GM21528 (cell line): ENCODE results near the gene AVEN.
"Not testable (repeated sequence)": the region's sequence is repeated elsewhere in the genome, so short reads cannot be mapped to it uniquely, and the experiment has no call there.

Source experiments
- ATAC-seq: cut with Tn5 transposase; IDR thresholded peaks from one replicate; pipeline ENCODE4 v1.9.1; 2021; ENCODE audit warnings: mild to moderate bottlenecking, moderate library complexity; ENCODE audit not compliant: unreplicated experiment, low FRiP score

The AVEN gene

DNA sequence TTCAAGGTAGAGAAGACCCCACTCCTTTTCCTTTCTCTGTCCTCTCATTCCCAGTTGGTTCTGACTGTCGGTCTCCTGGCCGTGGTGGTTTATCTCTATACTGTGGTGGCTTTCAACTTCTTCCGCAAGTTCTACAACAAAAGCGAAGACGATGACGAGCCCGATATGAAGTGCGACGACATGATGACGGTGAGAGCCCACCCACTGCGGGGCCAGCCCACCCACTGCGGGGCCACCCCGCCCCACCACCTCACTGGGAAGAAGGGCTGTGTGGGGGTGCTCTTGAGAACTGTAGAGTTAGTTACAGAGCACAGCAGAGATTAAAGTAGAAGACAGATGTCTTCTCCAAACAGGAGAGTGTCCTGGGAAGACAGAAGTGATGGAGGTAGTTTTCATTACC, 181.3 kb downstream of the AVEN start:
- no peak for ATAC-seq

DNA sequence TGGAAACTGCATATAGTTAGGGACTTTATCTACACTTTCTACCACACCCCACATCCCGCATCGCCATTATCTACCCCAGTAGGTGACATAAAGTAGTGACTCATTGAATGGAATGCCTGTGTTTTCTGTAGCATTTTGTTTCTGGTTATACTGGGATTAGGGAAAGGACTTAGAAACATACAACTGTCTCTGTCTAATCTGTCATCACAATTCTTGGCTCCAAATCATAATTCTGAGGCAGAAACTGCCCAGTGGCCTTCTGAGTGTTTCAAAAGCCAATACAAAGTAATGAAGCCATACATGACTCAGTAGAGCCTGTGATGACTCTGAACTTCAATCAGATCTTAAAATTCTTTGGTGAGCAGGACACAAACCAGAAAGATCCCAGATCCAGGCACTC, 186.4 kb downstream of the AVEN start:
- ATAC-seq, result no peak

DNA sequence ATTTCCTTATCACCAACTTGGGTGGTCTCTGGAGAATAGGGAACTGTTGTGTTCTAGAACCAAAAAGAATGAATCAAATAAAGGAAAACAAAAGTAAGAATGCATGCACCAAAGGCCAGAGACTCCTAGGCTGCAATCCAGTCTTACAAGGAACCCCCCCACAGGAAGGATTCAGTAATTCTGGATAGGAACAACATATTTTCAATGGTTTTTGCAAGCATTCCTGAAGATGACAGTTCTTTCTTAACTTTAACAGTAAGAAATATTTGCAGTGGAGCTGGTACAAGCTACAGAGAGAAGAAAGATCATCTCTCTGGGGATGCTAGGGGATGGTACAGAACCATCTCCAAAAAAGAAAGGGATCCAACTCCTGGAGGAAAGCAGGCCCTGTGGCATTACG, 186.9 kb downstream of the AVEN start:
- no peak for ATAC-seq

DNA sequence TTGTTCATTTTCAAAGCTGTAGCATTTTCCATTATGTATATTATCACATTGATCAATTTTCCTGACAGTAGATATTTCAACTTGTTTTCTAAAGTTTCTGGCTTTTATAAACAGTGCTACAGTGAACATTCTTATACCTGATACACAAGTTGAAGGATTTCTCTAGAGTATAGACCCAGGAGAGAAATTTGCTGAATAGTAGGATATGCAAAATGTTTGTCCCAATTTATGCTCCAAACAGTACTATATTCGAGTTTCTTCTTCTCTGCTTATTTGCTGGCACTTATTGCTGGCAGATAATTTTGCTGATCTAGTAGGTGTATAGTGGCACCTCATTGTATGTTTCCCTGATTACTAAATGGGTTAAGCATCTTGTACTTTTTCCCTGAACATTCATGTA, 187.9 kb downstream of the AVEN start:
- no peak for ATAC-seq

DNA sequence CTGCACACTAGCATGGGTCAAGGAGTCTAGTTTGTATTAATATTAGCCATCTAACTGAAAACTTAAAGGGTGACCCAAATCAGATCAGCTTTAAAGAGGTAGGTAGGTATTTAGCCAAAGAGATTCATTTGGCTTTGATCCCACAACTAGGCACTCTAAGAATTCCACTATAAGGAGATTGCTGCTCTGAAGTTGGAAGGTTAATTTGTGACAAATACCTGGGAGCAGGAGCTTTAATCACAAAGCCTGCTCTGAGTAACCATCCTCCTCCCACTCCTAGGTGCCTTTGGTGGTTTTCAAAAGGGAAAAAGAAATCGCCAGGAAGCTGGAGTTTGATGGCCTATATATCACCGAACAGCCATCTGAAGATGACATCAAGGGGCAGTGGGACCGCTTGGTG, 191.0 kb downstream of the AVEN start:
- ATAC-seq, result no peak

DNA sequence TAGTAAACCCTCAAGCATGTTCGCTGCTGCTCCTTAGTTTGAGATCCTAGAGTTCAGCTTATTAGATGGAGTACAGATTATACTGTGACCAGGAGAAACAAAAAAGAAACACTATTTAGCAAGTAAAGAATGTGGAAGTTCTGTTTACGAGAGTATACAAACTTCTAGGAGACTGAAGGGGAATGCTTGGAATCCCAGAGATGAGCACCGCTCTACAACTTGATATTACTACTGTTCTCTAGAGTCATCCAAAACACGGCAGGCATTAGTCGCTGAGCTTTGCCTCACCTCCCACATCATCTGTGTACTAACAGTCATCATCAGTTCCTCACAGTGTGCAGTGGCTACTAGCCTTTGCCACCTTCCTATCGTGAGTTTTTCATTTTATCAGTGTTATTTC, 192.1 kb downstream of the AVEN start:
- no peak for ATAC-seq

DNA sequence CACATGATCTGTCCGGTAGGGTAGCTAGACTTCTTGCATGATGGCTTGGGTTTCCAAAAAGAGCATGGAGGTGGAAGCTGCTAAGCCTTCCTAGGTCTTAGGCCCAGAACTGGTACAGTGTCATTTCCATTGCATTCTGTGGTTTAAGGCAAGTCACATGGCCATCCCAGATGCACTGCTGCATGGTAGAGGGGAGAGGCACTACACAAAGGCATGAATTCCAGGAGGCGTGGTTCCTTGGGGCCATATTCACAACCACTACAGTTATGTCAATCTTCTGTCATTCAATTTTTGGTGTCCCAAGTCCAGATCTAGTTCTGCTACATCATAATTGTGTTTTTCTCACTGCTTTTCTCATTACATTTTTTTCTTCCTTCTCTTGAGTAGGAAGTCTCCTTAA, 192.9 kb downstream of the AVEN start:
- ATAC-seq, result no peak

DNA sequence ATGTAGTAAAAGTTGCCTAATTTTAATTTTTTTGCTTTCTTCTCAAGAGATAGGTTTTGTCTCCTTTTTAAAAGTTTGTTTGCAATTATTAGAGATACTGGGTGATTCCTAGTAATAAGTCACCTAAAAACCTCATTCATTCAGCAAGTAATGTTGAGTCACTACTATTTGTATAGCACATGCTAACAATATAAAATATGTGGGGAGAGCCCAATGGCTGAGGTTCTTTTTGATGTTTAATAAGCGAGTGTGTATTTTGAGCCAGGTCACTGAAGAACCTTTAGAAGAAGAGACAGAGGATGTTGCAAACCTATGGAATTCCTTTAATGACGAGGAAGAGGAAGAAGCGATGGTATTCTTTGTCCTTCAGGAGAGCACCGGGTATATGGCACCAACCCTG, 194.4 kb downstream of the AVEN start:
- no peak for ATAC-seq

DNA sequence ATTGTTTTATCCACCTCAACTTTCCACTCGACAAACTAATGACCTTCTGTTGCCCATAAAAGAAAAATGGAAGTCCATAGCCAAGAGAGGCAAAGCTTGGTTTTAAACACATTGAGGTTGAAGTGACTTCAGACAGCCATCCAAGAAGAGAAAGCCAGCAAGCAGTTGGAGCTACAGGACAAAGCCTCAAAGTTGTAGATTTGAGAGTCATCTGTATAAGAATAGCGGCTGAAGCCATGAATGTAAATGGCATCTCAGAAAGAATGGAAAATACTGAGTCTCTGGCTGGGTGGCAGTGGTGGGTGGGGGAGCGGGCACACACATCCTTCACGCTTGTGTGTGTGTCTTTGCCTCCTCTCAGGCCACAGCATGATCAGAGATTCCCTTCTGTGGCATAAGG, 194.8 kb downstream of the AVEN start:
- ATAC-seq, result no peak

DNA sequence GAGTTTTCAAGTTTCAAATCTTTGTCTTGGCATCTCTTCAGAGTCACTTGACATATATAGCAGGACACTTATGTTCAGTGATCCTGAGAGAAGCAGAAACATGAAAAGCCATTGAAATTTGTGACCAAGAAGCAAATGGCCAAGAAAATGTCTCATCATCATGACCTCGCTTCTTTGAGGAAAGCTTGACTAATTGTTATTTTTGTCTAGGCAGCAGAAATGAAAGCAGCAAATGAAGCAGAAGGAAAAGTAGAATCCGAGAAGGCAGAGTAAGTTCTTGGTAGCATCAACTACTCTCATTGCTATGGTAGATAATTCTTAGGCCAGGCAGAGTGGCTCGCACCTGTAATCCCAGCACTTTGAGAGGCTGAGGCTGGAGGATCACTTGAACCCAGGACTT, 198.4 kb downstream of the AVEN start:
- ATAC-seq, result no peak

DNA sequence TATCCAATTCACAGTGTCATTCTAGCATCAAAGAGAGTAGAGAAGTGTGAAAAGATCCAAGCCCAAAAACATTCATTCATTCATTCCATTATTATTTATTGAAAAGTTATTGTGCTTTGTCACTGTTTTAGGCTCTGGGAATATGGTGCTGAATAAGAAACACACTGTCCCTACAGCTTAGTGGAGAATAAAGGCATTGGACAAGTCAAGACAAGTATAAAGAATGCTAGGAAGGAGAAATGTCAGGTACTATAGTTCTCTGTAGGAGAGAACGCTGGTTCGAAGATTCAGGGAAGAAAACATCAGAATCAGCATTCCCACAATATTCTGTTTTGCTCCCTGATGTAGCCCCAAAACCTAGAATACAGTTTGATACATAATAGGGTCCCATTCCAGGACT, 199.5 kb downstream of the AVEN start:
- no peak for ATAC-seq

DNA sequence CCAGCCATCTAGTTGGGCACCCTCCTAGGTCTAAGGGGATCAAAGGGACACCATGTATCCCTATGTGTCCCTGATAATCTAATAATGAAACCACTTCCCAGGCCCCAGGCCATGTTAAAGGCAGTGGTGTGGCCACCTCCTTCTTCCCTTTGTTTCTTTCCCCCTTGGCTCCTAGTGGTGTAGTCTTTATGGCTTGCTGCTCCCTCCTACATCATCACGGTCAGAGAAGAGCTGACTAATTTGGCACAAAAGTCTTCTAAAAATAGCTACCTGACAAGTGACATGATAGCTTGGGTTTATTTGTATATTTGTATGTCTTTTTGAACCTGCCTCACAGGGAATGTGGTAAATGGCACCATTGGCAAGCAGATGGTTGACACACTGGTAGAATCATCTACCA, 201.7 kb downstream of the AVEN start:
- no peak for ATAC-seq

DNA sequence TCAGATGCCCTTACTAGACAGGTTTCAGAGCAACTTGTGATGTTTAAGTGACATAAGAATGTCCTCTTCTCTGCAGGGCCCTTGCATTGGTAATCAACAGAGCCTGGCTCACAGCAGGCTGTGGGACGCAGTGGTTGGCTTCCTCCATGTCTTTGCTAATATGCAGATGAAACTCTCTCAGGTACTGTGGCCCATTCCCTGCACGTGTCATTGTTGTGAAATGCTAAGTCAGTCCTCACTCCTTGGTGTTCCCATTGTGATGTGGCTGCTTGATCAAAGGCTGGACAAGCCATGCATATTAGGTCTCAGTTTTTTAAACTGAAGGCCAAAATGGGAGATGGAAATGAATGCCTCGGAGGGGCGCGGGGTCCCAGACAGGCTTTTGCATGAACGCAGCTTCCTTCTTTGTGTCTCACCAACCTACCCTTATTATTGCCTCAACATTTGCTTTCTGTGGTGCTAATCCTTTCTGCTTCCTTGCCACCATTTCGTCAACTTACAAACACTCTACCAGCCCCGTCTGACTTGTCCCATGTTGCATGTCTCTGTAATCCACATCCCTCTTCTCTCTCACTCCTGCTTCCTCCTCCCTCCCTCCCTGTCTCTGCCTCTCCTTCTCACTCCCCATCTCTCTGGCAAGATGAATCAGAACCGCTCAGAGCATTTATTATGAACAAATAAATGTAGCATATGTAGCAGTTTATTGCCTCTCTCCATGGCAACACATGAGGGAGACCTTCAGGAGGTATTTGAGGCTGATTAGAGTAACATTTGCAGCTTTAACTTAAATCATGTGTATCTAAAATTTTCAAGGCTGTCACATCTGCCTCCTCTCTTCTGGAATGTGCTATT, 203.9 kb downstream of the AVEN start:
- ATAC-seq, result no peak

DNA sequence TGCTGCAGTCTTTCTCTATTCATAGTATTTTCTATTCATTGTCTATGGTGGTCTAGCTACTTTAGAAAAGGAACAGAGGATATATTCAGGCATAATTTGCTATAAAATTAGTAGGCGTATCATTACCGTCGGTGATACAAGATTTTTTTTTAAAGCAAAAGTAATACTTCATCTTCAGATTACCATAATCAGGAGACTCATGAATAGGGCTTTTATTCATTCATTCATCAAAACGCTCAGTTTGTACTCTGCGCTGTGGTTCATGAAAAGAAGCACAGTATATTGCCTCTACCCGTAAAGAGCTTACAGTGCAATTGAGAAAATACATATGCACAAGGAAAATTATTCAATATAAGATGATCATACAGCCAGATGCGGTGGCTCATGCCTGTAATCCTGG, 207.4 kb downstream of the AVEN start:
- no peak for ATAC-seq

DNA sequence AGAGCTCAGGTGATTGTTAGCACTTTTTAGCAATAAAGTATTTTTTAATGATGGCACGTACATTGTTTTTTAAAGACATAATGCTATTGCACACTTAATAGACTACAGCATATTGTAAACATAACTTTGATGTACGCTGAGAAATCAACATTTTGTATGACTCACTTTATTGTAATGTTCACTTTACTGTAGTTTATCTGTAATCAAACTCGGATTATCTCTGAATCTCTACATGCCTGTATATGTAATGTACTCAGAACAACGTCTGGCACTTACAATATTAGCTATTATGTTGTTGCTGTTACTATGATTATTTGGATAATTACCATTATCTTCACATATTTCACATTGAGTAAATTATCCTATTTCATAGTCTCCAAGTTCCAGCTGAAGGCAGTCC, 208.7 kb downstream of the AVEN start:
- no peak for ATAC-seq

DNA sequence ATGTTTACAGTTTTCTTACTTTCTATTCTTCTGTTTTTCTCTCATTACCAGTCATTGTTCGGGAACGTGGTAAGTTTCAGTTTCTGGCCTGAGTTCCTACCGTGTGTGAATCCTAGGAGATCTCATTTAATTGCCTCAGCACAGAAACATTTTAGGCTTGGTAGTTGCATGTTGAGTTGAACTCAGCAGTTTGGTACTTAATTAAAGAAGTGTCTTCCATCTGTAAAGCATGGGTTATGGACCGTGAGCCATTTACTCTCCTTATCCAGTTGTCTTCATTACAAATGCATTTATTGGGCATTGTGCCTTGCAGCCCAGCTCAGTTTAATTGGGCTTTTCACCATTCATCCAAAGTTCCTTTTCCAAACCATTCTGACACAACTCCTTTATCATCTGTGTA, 212.8 kb downstream of the AVEN start:
- ATAC-seq, result no peak

DNA sequence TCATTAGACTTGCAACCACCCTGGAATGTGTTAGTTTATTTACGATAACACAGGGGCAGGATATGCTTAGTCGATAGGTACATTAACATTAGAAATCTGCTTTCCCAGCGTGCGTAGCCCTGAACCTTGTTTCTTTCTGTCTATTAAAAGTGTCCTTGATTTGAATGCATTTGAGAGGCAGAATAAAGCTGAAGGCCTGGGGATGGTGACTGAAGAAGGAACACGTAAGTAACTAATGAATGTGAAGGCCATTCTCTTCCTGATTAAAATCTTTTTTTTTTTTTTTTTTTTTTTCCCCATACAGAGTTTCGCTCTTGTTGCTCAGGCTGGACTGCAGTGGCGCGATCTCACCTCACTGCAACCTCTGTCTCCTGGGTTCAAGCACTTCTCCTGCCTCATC, 213.6 kb downstream of the AVEN start:
- ATAC-seq, result no peak

DNA sequence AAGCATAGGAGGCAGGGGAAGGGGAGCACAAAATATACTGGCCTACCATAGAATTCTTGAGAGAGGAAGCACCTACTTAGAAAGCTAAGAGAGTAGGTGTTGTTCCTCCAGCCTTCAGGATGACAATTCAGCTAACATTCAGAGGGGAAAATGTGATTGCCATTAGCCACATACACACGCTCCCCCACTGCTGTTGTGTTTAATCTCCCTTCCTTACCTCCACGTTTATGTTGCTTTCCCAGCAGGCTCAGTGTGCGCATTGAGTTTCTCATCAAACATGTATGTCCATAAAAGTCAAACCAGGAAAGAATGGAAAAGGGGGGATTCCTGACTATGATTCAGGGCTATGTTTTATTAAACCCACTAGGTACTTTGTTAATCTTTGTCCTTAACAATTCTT, 215.9 kb downstream of the AVEN start:
- ATAC-seq, result no peak

DNA sequence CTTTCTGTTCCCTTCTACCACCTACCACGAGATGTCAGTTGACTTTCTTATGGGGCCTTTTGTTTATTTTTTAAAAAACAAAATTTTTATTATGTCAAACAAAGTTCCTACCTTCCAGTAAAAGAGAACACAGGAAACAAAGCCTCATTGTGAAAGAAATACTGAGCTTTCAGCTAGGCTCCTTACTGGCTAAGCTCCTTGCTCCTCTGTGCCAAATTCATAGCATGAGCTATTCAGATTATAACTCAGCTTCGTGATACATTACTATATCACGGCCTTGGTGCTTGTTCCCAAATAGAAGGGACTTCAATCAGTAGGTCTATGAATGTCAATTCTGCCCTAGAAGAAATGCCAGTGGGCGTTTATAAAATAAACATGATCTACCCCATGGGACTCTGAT, 216.5 kb downstream of the AVEN start:
- ATAC-seq, result no peak

DNA sequence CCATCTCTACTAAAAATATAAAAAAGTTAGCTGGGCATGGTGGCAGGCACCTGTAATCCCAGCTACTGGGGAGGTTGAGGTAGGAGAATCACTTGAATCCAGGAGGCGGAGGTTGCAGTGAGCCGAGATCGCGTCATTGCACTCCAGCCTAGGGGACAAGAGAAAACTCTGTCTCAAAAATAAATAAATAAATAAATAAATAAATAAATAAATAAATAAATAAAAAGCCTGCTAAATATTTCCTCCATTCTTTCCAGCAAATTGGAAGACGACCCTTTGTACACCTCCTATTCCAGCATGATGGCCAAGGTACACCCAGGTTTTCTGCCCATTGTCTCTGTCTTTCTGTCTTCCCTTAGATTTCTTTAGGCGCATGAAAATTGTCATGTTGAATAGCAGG, 219.5 kb downstream of the AVEN start:
- ATAC-seq, result not testable (repeated sequence)
